Activated naive CD4-positive, alpha-beta T cell (primary cell): ENCODE results near the gene ANKDD1B.
"Not testable (repeated sequence)": the region's sequence is repeated elsewhere in the genome, so short reads cannot be mapped to it uniquely, and the experiment has no call there.

Experiments
- DNase-seq, 4 experiments: peaks; one replicate each; lab custom pipeline; 2025; lab: John Stamatoyannopoulos, UW

The ANKDD1B gene

GRCh38 chr5:75611311-75612225 lies at the start of gene ANKDD1B:
TSS of gene ANKDD1B (plus strand) at chr5:75611453. CDS start at chr5:75611635, 182 bp downstream.
- no peak for DNase-seq

GRCh38 chr5:75565991-75566709 lies 45.1 kb upstream of the ANKDD1B start:
- DNase-seq, result not testable (repeated sequence)

GRCh38 chr5:75566710-75567309 lies 44.4 kb upstream of the ANKDD1B start:
- no peak for DNase-seq

GRCh38 chr5:75567710-75568109 lies 43.5 kb upstream of the ANKDD1B start:
- DNase-seq, result no peak

GRCh38 chr5:75568202-75568601 lies 43.1 kb upstream of the ANKDD1B start:
- no peak for DNase-seq

GRCh38 chr5:75571547-75571946 lies 39.7 kb upstream of the ANKDD1B start:
- no peak for DNase-seq

- DNase-seq, result no peak
Measured at GRCh38 chr5:75574791-75575190, 36.5 kb upstream of the ANKDD1B start.

GRCh38 chr5:75578280-75578679 lies 33.0 kb upstream of the ANKDD1B start:
- not testable (repeated sequence) for DNase-seq

DNA sequence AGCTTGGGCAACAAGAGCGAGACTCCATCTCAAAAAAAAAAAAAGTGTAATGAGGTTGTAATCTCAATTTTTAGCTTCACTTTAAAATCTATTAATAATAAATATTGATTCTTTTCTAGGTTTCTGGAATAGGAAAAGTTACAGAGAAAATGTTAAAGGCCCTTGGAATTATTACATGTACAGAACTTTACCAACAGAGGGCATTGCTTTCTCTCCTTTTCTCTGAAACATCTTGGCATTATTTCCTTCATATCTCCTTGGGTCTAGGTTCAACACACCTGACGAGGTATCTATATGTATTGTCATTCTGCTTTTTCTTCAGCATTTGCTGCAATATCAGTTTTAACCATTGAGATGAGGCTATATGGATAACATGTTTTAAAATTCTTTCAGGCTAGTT lies 26.6 kb upstream of the ANKDD1B start:
- no peak for DNase-seq

- DNase-seq, result no peak
Measured at GRCh38 chr5:75588666-75589065, 22.6 kb upstream of the ANKDD1B start.

- DNase-seq, result no peak
Measured at GRCh38 chr5:75600535-75600934, 10.7 kb upstream of the ANKDD1B start.

DNA sequence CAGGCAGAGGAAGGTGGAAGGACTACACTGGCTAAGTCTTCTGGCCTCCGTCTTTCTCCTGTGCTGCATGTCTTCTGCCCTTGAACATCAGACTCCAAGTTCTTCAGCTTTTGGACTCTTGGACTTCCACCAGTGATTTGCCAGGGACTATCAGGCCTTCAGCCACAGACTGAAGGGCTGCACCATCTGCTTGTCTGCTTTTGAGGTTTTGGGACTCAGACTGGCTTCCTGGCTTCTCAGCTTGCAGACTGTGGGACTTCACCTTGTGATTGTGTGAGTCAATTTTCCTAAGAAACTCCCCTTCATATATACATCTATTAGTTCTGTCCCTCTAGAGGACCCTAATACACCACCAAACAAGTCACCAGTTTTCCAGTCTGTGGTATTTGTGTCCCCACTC lies 9.7 kb upstream of the ANKDD1B start:
- no peak for DNase-seq

GRCh38 chr5:75601996-75602395 lies 9.3 kb upstream of the ANKDD1B start:
- no peak for DNase-seq

DNA sequence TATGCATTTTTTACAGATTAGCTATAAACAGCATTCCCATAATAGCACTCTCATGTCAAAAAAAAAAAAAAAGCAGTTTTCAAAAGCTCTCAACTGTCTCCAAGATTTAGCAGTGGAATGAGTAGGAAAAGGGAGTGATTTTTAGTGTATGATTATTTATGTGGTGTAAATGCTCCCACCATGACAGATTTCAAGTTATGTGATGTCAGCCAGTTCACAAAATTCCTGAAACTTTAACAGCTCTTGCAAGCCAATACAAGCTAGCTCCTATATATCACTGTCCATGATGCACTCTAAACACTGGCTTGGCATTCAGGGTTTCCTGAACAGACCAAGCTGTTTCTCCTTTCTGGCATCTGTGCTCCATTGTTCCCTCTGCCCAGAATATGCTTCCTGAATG lies 7.9 kb upstream of the ANKDD1B start:
- no peak for DNase-seq

DNA sequence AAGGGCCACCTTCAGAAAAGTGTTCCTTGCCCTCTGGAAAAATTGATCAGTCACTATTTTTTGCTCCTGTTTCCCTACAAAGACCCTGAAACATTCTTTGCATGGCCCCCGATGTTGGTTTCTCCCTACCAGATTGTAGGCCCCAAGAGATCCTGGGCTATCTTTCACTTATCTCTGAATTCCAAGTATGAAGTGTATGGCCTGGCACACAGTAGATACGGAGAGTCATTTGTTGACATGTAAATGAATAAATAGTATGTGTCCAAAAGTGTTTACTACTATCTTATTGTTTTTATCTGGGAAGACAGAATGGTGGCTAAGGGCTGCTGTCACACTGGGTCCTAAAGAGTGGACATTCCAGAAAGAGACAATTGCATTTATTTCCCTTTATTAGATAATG lies 7.4 kb upstream of the ANKDD1B start:
- DNase-seq, result no peak

GRCh38 chr5:75607341-75607740 lies 3.9 kb upstream of the ANKDD1B start:
- not testable (repeated sequence) for DNase-seq

DNA sequence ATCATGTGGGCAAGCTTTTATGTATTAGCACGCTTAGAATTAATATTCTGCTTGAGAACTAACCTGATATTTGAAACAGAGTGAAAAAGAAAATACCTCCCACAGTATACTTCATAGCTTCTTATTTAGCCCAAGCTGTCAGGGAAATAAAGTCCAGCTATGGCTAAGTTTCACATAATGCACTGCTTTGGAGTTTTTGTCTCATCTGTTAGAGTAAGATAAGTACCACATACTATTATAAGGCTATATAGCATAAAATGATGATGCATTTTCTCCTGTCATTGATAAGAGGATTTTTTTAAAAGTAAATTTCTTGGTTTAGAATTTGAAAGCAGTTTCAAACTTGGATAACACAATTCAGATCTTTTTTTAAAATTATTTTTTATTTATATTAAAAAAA lies 2.4 kb upstream of the ANKDD1B start:
- DNase-seq, result no peak

- no peak for DNase-seq
Measured at GRCh38 chr5:75610201-75610600, 1.1 kb upstream of the ANKDD1B start.

GRCh38 chr5:75610859-75611310 lies 368 bp upstream of the ANKDD1B start:
- not testable (repeated sequence) for DNase-seq

GRCh38 chr5:75612226-75612569 lies 945 bp downstream of the ANKDD1B start:
- no peak for DNase-seq

DNA sequence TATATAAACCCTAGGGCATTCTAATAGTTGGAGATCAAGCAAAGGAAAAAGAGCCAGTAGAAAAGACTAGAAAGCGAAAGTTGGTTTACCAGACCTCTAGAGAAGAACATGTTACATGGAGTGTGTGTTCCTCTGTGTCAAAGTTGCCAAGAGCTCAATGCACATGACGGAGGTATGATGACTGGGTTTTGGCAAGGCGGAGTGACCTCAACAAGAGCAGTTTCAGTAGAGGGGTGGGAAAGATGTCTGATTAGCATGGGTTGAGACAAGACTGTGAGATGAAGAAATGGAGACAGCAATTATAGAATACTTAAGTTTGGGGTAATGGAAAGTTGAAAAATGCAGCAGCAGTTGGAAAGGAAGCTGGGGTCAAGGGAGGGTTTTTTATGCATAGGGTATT lies 1.6 kb downstream of the ANKDD1B start:
- no peak for DNase-seq

GRCh38 chr5:75614176-75614575 lies 2.9 kb downstream of the ANKDD1B start:
- no peak for DNase-seq

- no peak for DNase-seq
Measured at GRCh38 chr5:75616371-75616881, 5.2 kb downstream of the ANKDD1B start.
